Measurements from ENCODE around the gene OR56A4. TPM values are rescaled to one million over a fixed set of nuclear protein-coding genes. Genes with fewer than 3 reads are reported as not detected.
"Not testable (repeated sequence)": the region's sequence is repeated elsewhere in the genome, so short reads cannot be mapped to it uniquely, and the experiment has no call there.

Gene OR56A4
- total RNA-seq, 4 donors from 2014 or later = not detected

DNA sequence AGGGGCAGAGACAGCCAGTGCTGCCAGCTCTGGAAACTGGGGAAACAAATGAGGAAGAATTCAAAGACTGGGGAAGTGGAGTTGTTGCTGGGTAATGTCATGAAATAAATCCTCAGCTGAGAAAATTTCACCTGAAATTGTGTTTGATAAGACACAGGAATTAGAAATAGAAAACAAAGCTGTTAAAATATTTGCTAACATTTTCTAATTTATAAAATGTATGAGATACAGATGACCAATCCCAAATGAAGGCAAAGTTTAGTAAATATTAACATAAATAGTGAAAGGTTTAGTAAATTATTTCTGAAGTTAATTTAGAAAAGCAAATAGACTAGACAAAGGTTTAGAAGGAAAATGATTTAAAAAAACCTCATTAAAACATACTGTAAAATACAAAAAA lies 38.4 kb downstream of the OR56A4 start, which contains the start of gene OR56A5:
OR56A5 (minus strand) TSS at position 101 of the 400 bp plus-strand sequence; CDS start at position 101, 0 bp downstream.
- no peak for DNase-seq
- Histone ChIP-seq H3K4me1 (no peaks in the 10 kb centered on the region), H3K9me3 (no peaks in the 10 kb centered on the region), H3K27me3 (no peaks in the 10 kb centered on the region), H3K27ac (no peak within 1 kb of the TSS), H3K36me3 (no peaks in the 10 kb centered on the region), H3K4me3 (replicated peaks in 1 of 3) (no peak within 1 kb of the TSS)
- intact Hi-C loops (cut with DNase I) = no loop called here
- TF ChIP-seq, protein P1, sequence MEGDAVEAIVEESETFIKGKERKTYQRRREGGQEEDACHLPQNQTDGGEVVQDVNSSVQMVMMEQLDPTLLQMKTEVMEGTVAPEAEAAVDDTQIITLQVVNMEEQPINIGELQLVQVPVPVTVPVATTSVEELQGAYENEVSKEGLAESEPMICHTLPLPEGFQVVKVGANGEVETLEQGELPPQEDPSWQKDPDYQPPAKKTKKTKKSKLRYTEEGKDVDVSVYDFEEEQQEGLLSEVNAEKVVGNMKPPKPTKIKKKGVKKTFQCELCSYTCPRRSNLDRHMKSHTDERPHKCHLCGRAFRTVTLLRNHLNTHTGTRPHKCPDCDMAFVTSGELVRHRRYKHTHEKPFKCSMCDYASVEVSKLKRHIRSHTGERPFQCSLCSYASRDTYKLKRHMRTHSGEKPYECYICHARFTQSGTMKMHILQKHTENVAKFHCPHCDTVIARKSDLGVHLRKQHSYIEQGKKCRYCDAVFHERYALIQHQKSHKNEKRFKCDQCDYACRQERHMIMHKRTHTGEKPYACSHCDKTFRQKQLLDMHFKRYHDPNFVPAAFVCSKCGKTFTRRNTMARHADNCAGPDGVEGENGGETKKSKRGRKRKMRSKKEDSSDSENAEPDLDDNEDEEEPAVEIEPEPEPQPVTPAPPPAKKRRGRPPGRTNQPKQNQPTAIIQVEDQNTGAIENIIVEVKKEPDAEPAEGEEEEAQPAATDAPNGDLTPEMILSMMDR (IDR thresholded peaks at IDR 0.05) = no peak
- no peak for TF ChIP-seq POLR2A (IDR thresholded peaks at IDR 0.05)

DNA sequence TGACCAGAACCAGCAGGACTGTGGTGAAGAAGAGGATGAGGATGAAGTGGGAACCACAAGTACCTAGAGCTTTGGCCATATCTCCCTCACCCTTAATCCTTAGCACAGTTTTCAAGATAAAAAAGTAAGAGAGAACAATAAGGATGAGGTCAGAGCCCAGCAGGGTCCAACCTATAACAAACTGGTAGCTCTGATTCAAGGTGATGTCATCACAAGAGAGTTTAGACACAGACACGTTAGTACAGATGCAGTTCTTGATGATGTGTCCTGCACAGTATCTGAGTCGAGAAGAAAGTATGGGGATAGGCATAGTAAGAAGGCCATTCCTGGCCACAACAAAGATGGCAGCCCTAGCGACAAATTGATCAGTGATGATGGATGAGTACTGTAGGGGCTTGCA lies 39.0 kb downstream of the OR56A4 start:
- Histone ChIP-seq H3K36me3 (no peaks in the 10 kb centered on the region), H3K27me3 (no peaks in the 10 kb centered on the region), H3K4me3 (replicated peaks in 1 of 3) (no peak overlapping the region), H3K27ac (no peak overlapping the region), H3K4me1 (no peaks in the 10 kb centered on the region), H3K9me3 (no peaks in the 10 kb centered on the region)
- WGBS, 2 donors = 49 to 82% methylated on average over 3 of the region's 3 CpGs
- TF ChIP-seq, protein P1 (IDR thresholded peaks at IDR 0.05) = no peak
- no peak for TF ChIP-seq POLR2A (IDR thresholded peaks at IDR 0.05)
- no peak for DNase-seq
- intact Hi-C loops (cut with DNase I) = no loop called here

DNA sequence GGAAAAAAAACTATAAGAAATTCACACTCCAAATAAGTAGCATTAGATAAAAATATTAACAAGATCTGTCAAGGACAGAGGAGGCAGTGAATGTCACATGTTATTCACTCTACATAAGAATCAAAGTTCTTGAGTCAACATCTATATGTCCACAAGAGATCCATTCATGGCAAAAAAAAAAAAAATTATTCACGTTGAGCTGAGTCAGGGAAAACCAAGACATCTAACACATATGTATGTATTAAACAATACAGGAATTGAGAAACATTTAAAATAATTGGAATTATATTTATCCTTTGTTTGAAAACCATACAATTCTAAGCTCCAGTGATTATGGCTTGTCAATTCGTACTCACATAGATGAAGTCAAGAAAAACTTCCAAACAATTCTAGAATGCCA lies 39.8 kb downstream of the OR56A4 start:
- 76% methylated on average over 2 of the region's 2 CpGs for WGBS, 2 donors
- no peak for DNase-seq
- TF ChIP-seq, protein P1 (IDR thresholded peaks at IDR 0.05) = no peak
- no peak for TF ChIP-seq POLR2A (IDR thresholded peaks at IDR 0.05)
- Histone ChIP-seq H3K4me1 (no peaks in the 10 kb centered on the region), H3K36me3 (no peaks in the 10 kb centered on the region), H3K27ac (no peak overlapping the region), H3K4me3 (replicated peaks in 1 of 3) (no peak overlapping the region), H3K27me3 (no peaks in the 10 kb centered on the region), H3K9me3 (no peaks in the 10 kb centered on the region)
- intact Hi-C loops (cut with DNase I) = no loop called here

DNA sequence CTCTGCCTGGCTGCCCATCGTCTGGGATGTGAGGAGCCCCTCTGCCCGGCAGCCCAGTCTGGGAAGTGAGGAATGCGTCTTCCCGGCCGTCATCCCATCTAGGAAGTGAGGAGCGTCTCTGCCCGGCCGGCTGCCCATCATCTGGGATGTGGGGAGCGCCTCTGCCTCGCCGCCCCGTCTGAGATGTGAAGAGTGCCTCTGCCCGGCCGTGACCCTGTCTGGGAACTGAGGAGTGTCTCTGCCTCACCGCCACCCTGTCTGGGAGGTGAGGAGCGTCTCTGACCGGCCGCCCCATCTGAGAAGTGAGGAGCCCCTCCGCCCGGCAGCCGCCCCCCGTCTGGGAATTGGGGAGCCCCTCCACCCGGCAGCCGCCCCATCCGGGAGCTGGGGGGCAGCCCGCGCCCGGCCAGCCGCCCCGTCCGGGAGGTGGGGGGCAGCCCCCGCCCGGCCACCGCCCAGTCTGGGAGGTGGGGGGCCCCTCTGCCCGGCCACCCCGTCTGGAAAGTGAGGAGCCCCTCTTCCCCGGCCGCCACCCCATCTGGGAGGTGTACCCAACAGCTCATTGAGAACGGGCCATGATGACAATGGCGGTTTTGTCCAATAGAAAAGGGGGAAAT lies 45.9 kb downstream of the OR56A4 start:
- 85 to 93% methylated on average over 7 to 14 of the region's 40 CpGs for WGBS, 2 donors
- H3K4me3 ChIP-seq (replicated peaks in 1 of 3); intact Hi-C loops (cut with DNase I); H3K36me3 ChIP-seq; H3K27me3 ChIP-seq; H3K4me1 ChIP-seq; H3K9me3 ChIP-seq; H3K27ac ChIP-seq; DNase-seq: not testable (repeated sequence)

DNA sequence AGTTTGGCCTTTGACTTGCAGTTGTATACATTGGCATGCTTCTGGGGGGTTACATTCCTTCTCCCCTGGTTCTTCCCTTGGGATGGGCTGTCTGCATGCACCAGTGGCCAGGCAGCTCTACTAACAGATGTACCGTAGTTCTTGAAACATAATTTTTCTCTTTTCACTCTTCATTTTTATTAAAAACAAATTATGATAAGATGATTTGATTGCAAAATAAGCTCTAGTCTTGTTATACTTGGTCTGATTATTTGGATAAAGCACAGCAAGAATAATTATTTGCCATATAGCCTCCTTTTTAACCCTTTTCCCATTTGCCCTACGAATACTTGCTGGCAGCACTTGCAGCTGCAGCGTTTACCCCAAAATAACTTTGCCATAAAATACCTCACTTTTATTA lies 51.2 kb downstream of the OR56A4 start:
- DNase-seq = no peak
- H3K4me3 ChIP-seq (replicated peaks in 1 of 3) = no peak overlapping the region
- no peaks in the 10 kb centered on the region for H3K36me3 ChIP-seq
- H3K27me3 ChIP-seq = no peaks in the 10 kb centered on the region
- no peaks in the 10 kb centered on the region for H3K9me3 ChIP-seq
- H3K27ac ChIP-seq = no peak overlapping the region
- no peak for TF ChIP-seq POLR2A (IDR thresholded peaks at IDR 0.05)
- TF ChIP-seq, protein P1 (IDR thresholded peaks at IDR 0.05) = no peak
- intact Hi-C loops (cut with DNase I) = no loop called here
- no peaks in the 10 kb centered on the region for H3K4me1 ChIP-seq
- WGBS, 2 donors = 81% methylated on average over 3 of the region's 3 CpGs

Small RNA genes lying within 50 kb of the gene (small RNA-seq; reads per million reads assigned to genes)
- not detected for gene RNA5SP329

Other genes starting within 250 kb of the OR56A4 start
- gene OR52N5, start 223.6 kb downstream of the OR56A4 start, total RNA-seq = not detected
- not detected for gene OR52N1, start 215.7 kb downstream of the OR56A4 start, total RNA-seq
- gene OR52N2, start 198.0 kb downstream of the OR56A4 start, total RNA-seq = not detected
- not detected for gene OR52E6, start 165.0 kb downstream of the OR56A4 start, total RNA-seq
- gene OR52E8, start 149.3 kb downstream of the OR56A4 start, total RNA-seq = not detected
- gene OR52E4, start 126.3 kb downstream of the OR56A4 start, total RNA-seq = not detected
- gene OR52E5, start 113.7 kb downstream of the OR56A4 start, total RNA-seq = not detected
- not detected for gene OR56A3, start 64.7 kb downstream of the OR56A4 start, total RNA-seq
- not detected for gene OR56A5, start 38.5 kb downstream of the OR56A4 start, total RNA-seq
- not detected for gene OR52L1, start 20.0 kb downstream of the OR56A4 start, total RNA-seq
- gene OR56A1, start 23.8 kb upstream of the OR56A4 start, total RNA-seq = not detected
- not detected for gene OR56B4, start 100.7 kb upstream of the OR56A4 start, total RNA-seq
- under 1 TPM in 1 of 4 donors, not detected in 3; 0.33 TPM for gene OR52B2, start 163.4 kb upstream of the OR56A4 start, total RNA-seq
- not detected for gene OR52W1, start 192.3 kb upstream of the OR56A4 start, total RNA-seq
- not detected for gene C11orf42, start 198.6 kb upstream of the OR56A4 start, total RNA-seq
- gene FHIP1B, start 227.7 kb upstream of the OR56A4 start, total RNA-seq = 10 to 100 TPM; 37.1 to 60.8 (median 43.6) TPM
- under 1 TPM in 2 of 4 donors, not detected in 2; 0.39 to 0.67 TPM for gene CNGA4, start 232.1 kb upstream of the OR56A4 start, total RNA-seq

All from thyroid gland (tissue), 4 donors.